Astrocyte (in vitro differentiated cells and primary cell): ENCODE results near the gene CAPS. TPM values are rescaled to one million over a fixed set of nuclear protein-coding genes. Genes with fewer than 3 reads are reported as not detected.

Source experiments
- DNase-seq: peaks from one replicate; pipeline ENCODE4 v3.0.0-alpha.2; 2010; ENCODE audit warnings: low read depth
- FAIRE-seq: peaks from 2 replicates; lab custom pipeline; 2011; peaks lifted over from hg19 to GRCh38; lab: Jason Lieb, UNC
- H2AFZ ChIP-seq: 2 replicates; pipeline ENCODE4 v1.6.0; 2012; ENCODE audit warnings: low read depth, low read length, inconsistent platforms
- H3K27ac ChIP-seq: 2 replicates; pipeline ENCODE4 v1.5.1; 2011; ENCODE audit warnings: low read depth, low read length, inconsistent platforms
- H3K27me3 ChIP-seq: 2 replicates; pipeline ENCODE4 v1.6.0; 2011; ENCODE audit warnings: low read length, inconsistent platforms; ENCODE audit not compliant: insufficient read depth
- H3K36me3 ChIP-seq: 2 replicates; pipeline ENCODE4 v1.5.1; 2011; ENCODE audit warnings: low read length, inconsistent platforms; ENCODE audit not compliant: insufficient read depth
- H3K4me1 ChIP-seq: 2 replicates; pipeline ENCODE4 v1.5.1; 2011; ENCODE audit warnings: low read length, inconsistent platforms; ENCODE audit not compliant: insufficient read depth
- H3K4me2 ChIP-seq: 2 replicates; pipeline ENCODE4 v1.6.0; 2012; ENCODE audit warnings: low read length, inconsistent platforms
- H3K4me3 ChIP-seq: 2 replicates; pipeline ENCODE4 v1.5.1; 2011; ENCODE audit warnings: low read depth, mild to moderate bottlenecking, low read length, inconsistent platforms; ENCODE audit not compliant: insufficient read depth
- H3K79me2 ChIP-seq: 2 replicates; pipeline ENCODE4 v1.6.0; 2012; ENCODE audit warnings: mild to moderate bottlenecking, low read length, inconsistent platforms; ENCODE audit not compliant: insufficient read depth
- H3K9ac ChIP-seq: 2 replicates; pipeline ENCODE4 v1.6.0; 2012; ENCODE audit warnings: mild to moderate bottlenecking, low read length, inconsistent platforms
- H3K9me3 ChIP-seq: 2 replicates; pipeline ENCODE4 v1.5.1; 2012; ENCODE audit warnings: low read depth, mild to moderate bottlenecking, low read length, inconsistent platforms; ENCODE audit not compliant: insufficient read depth
- H4K20me1 ChIP-seq: 2 replicates; pipeline ENCODE4 v1.6.0; 2012; ENCODE audit warnings: low read length, inconsistent platforms; ENCODE audit not compliant: insufficient read depth
- H3K27ac Mint-ChIP-seq: one replicate; pipeline ENCODE4 v1.8.0; 2021; ENCODE audit warnings: mild to moderate bottlenecking, mixed read lengths; ENCODE audit not compliant: unreplicated experiment
- H3K27me3 Mint-ChIP-seq: one replicate; pipeline ENCODE4 v1.8.0; 2021; ENCODE audit warnings: low read depth, mixed read lengths; ENCODE audit not compliant: unreplicated experiment
- H3K36me3 Mint-ChIP-seq: one replicate; pipeline ENCODE4 v1.8.0; 2021; ENCODE audit warnings: low read depth, mixed read lengths; ENCODE audit not compliant: unreplicated experiment
- H3K4me1 Mint-ChIP-seq: one replicate; pipeline ENCODE4 v1.8.0; 2021; ENCODE audit warnings: low read depth, mixed read lengths; ENCODE audit not compliant: unreplicated experiment
- H3K4me3 Mint-ChIP-seq: one replicate; pipeline ENCODE4 v1.8.0; 2021; ENCODE audit warnings: mild to moderate bottlenecking, moderate library complexity, mixed read lengths; ENCODE audit not compliant: unreplicated experiment
- H3K9me3 Mint-ChIP-seq: one replicate; pipeline ENCODE4 v1.8.0; 2021; ENCODE audit warnings: mild to moderate bottlenecking, mixed read lengths; ENCODE audit not compliant: unreplicated experiment
- EZH2 ChIP-seq: IDR thresholded peaks from 2 replicates; pipeline ENCODE4 v1.6.1; 2012; ENCODE audit warnings: mild to moderate bottlenecking, low read length, inconsistent platforms; ENCODE audit not compliant: insufficient read depth
- total RNA-seq: library from RNA; stranded (reverse); gene quantifications from 2 replicates; pipeline ENCODE4 v1.2.1, GENCODE V29; 2021
- TF ChIP-seq, protein P1 (sequence below): IDR thresholded peaks from 2 replicates; pipeline ENCODE4 v1.5.1; 2011; ENCODE audit warnings: low read depth, mild to moderate bottlenecking, inconsistent platforms, low read length, moderate library complexity; ENCODE audit not compliant: insufficient read depth

Gene CAPS
- total RNA-seq, 1 donor from 2014 or later, result 6.2 TPM

DNA sequence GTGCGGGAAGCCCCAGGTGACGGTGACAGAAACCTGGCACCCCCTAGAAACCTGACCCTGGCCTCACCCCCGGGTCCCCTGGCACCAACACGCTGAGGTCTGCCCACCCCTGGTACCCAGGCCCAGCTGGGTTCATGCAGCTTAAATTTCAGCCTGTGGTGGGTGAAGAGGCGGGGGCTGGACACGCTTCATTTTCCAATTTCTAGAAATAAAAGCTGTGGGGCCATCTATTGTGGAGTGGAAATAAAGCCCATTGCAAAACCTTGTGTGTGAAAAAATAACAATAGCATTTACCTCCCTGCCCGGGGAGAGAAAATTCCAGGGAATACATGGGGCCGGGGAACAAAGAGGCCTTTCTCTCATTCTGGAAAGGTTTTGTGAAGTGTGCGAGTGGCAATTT, 36.2 kb upstream of the CAPS start:
- no peak overlapping the region for H3K9ac ChIP-seq
- Mint-ChIP-seq H3K4me1 (peaks cover 9% of the 10 kb centered on the region), H3K27me3 (peaks cover 5% of the 10 kb centered on the region), H3K27ac (no peak overlapping the region), H3K4me3 (no peak overlapping the region), H3K36me3 (no peaks in the 10 kb centered on the region), H3K9me3 (peaks cover 2% of the 10 kb centered on the region)
- H3K27me3 ChIP-seq, result peaks cover 3% of the 10 kb centered on the region
- no peak overlapping the region for H3K4me3 ChIP-seq
- DNase-seq, result no peak
- H3K36me3 ChIP-seq, result no peaks in the 10 kb centered on the region
- no peaks in the 10 kb centered on the region for H3K79me2 ChIP-seq
- H3K4me2 ChIP-seq, result no peak overlapping the region
- H4K20me1 ChIP-seq, result no peaks in the 10 kb centered on the region
- no peak overlapping the region for H3K27ac ChIP-seq
- no peak overlapping the region for H2AFZ ChIP-seq
- FAIRE-seq, result no peak
- TF ChIP-seq EZH2, result no peak
- TF ChIP-seq, protein P1, sequence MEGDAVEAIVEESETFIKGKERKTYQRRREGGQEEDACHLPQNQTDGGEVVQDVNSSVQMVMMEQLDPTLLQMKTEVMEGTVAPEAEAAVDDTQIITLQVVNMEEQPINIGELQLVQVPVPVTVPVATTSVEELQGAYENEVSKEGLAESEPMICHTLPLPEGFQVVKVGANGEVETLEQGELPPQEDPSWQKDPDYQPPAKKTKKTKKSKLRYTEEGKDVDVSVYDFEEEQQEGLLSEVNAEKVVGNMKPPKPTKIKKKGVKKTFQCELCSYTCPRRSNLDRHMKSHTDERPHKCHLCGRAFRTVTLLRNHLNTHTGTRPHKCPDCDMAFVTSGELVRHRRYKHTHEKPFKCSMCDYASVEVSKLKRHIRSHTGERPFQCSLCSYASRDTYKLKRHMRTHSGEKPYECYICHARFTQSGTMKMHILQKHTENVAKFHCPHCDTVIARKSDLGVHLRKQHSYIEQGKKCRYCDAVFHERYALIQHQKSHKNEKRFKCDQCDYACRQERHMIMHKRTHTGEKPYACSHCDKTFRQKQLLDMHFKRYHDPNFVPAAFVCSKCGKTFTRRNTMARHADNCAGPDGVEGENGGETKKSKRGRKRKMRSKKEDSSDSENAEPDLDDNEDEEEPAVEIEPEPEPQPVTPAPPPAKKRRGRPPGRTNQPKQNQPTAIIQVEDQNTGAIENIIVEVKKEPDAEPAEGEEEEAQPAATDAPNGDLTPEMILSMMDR, result no peak
- peaks cover 7% of the 10 kb centered on the region for H3K4me1 ChIP-seq
- H3K9me3 ChIP-seq, result no peaks in the 10 kb centered on the region

DNA sequence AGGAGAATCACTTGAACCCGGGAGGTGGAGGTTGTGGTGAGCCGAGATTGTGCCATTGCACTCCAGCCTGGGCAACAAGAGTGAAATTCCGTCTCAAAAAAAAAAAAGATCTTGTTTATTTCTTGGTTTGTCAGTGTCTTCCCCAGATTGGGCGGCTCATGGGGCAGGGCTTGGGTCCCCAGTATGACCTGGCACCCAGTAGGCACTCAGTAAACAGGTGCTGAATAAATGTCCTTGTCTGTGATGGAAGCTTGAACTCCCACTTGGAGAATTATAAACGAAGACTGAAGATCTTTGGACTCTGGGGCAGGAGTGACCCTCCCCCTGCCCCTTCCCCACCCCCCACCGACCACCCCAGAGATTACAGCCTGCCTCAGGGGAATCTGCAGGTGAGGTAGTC, 33.9 kb upstream of the CAPS start:
- H4K20me1 ChIP-seq, result no peaks in the 10 kb centered on the region
- FAIRE-seq, result no peak
- no peak for DNase-seq
- TF ChIP-seq EZH2, result no peak
- TF ChIP-seq, protein P1, result no peak
- H3K36me3 ChIP-seq, result no peaks in the 10 kb centered on the region
- peaks cover 9% of the 10 kb centered on the region for H3K4me1 Mint-ChIP-seq
- no peak overlapping the region for H3K9ac ChIP-seq
- peaks cover 3% of the 10 kb centered on the region for H3K27me3 ChIP-seq
- peaks cover 7% of the 10 kb centered on the region for H3K4me1 ChIP-seq
- no peak overlapping the region for H3K4me3 Mint-ChIP-seq
- H3K79me2 ChIP-seq, result no peaks in the 10 kb centered on the region
- H3K27ac ChIP-seq, result no peak overlapping the region
- H3K4me3 ChIP-seq, result no peak overlapping the region
- H2AFZ ChIP-seq, result no peak overlapping the region
- no peak overlapping the region for H3K27ac Mint-ChIP-seq
- no peaks in the 10 kb centered on the region for H3K9me3 ChIP-seq
- peak overlapping the region; percentile 11 for H3K4me2 ChIP-seq
- H3K9me3 Mint-ChIP-seq, result peaks cover 4% of the 10 kb centered on the region
- H3K36me3 Mint-ChIP-seq, result peaks cover 2% of the 10 kb centered on the region
- H3K27me3 Mint-ChIP-seq, result peaks cover 6% of the 10 kb centered on the region

DNA sequence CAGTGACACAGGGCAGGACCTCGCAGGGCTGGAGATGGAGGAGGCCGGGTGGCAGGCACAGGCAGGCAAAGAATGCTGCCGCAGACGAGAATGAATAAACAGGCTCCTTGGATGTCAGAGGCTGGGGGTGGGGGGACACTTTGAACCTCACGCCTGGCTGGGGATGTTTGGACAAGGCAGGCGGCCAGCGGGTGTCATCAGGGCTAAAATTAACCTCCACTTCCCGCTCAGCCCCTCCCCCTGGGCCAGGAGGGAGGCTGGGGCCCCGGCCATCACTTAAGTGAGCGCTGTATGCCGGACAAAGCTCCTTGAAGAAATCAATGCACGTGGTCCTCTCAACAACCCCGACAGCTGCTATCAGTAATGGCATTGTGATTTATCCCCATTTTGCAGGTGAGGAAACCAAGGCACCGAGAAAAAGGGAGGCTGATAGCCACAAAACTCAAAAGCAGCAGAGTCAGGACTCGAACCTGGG, 33.4 kb upstream of the CAPS start:
- Histone ChIP-seq H3K79me2 (no peaks in the 10 kb centered on the region), H3K27me3 (peaks cover 3% of the 10 kb centered on the region), H3K4me1 (peaks cover 7% of the 10 kb centered on the region), H4K20me1 (no peaks in the 10 kb centered on the region), H2AFZ (peak overlapping the region; percentile 41), H3K4me3 (no peak overlapping the region), H3K27ac (no peak overlapping the region), H3K9ac (no peak overlapping the region), H3K4me2 (peak overlapping the region; percentile 35), H3K9me3 (no peaks in the 10 kb centered on the region), H3K36me3 (no peaks in the 10 kb centered on the region)
- H3K36me3 Mint-ChIP-seq, result peaks cover 2% of the 10 kb centered on the region
- peaks cover 9% of the 10 kb centered on the region for H3K4me1 Mint-ChIP-seq
- no peak for FAIRE-seq
- TF ChIP-seq EZH2, result no peak
- TF ChIP-seq, protein P1, result no peak
- H3K4me3 Mint-ChIP-seq, result no peak overlapping the region
- H3K9me3 Mint-ChIP-seq, result peaks cover 4% of the 10 kb centered on the region
- H3K27me3 Mint-ChIP-seq, result peaks cover 6% of the 10 kb centered on the region
- DNase-seq, result peak; percentile 57
- H3K27ac Mint-ChIP-seq, result no peak overlapping the region
